PC-3 (cell line): ENCODE measurements around the gene STK39. TPM values are rescaled to one million over a fixed set of nuclear protein-coding genes. Genes with fewer than 3 reads are reported as not detected.

Experiments
- ATAC-seq: fragments of 200-7000 bp; cut with Tn5 transposase; 2 replicates; pipeline ENCODE4 v1.9.1; 2020; ENCODE audit warnings: mild to moderate bottlenecking, moderate library complexity
- BruUV-seq: library from RNA; stranded (reverse); fragments of 400-500 nt; replicated peaks from 2 replicates; lab custom pipeline; 2021; lab: Mats Ljungman, UMichigan
- CTCF ChIA-PET: fragments of 300-600 bp; sonication (Branson Sonifier 250); formaldehyde crosslinking; loops from one replicate; lab custom pipeline; 2022; ENCODE audit warnings: antibody characterized with exemption; lab: Charles Lee
- POLR2A ChIA-PET: fragments of 300-600 bp; sonication (Branson Sonifier 250); formaldehyde crosslinking; loops from one replicate; lab custom pipeline; 2022; ENCODE audit warnings: antibody characterized with exemption; ENCODE audit not compliant: unreplicated experiment; lab: Charles Lee
- DNase-seq: peaks from one replicate; pipeline ENCODE4 v3.0.0-alpha.2; 2015
- H2AFZ ChIP-seq: fragments of 300-600 bp; sonication (generic); 2 replicates; pipeline ENCODE4 v1.6.0; 2016; ENCODE audit warnings: antibody characterized with exemption, low read length
- H3F3A ChIP-seq: fragments of 300-600 bp; sonication (generic); one replicate; pipeline ENCODE4 v1.6.0; 2017; ENCODE audit warnings: antibody characterized with exemption, low read length, control low read depth, mild to moderate bottlenecking; ENCODE audit not compliant: unreplicated experiment
- H3K27ac ChIP-seq: fragments of 300-600 bp; sonication (generic); 2 replicates; pipeline ENCODE4 v1.5.1; 2016; ENCODE audit warnings: mild to moderate bottlenecking, low read length
- H3K27me3 ChIP-seq: fragments of 300-600 bp; sonication (generic); 2 replicates; pipeline ENCODE4 v1.6.1; 2016; ENCODE audit warnings: low read length, mixed read lengths
- H3K36me3 ChIP-seq: fragments of 300-600 bp; sonication (generic); 2 replicates; pipeline ENCODE4 v1.6.1; 2016; ENCODE audit warnings: low read depth, mixed run types, low read length, mixed read lengths
- H3K4me1 ChIP-seq: fragments of 300-600 bp; sonication (generic); 2 replicates; pipeline ENCODE4 v1.5.1; 2016; ENCODE audit warnings: low read length; ENCODE audit not compliant: insufficient read depth
- H3K4me2 ChIP-seq: fragments of 300-600 bp; sonication (generic); 2 replicates; pipeline ENCODE4 v1.6.0; 2016; ENCODE audit warnings: low read length
- H3K4me3 ChIP-seq: fragments of 300-600 bp; sonication (generic); 2 replicates; pipeline ENCODE4 v1.5.1; 2016; ENCODE audit warnings: mild to moderate bottlenecking, low read length, mixed read lengths
- H3K79me2 ChIP-seq: fragments of 300-600 bp; sonication (generic); 2 replicates; pipeline ENCODE4 v1.6.1; 2017; ENCODE audit warnings: low read length, mixed read lengths
- H3K9ac ChIP-seq: fragments of 300-600 bp; sonication (generic); 2 replicates; pipeline ENCODE4 v1.6.0; 2016; ENCODE audit warnings: mild to moderate bottlenecking, low read length
- H3K9me2 ChIP-seq: fragments of 300-600 bp; sonication (generic); replicated peaks from 2 replicates; pipeline ENCODE4 v1.6.1; 2016; ENCODE audit warnings: mixed run types, low read length, mixed read lengths
- H3K9me3 ChIP-seq: fragments of 300-600 bp; sonication (generic); 2 replicates; pipeline ENCODE4 v1.6.1; 2016; ENCODE audit warnings: low read length, mixed read lengths
- H4K20me1 ChIP-seq: fragments of 300-600 bp; sonication (generic); 2 replicates; pipeline ENCODE4 v1.6.1; 2016; ENCODE audit warnings: low read length, mixed read lengths
- EZH2 ChIP-seq: fragments of 300-600 bp; sonication (generic); IDR thresholded peaks from one replicate; pipeline ENCODE4 v1.6.1; 2017; ENCODE audit warnings: antibody characterized with exemption, mild to moderate bottlenecking, low read length; ENCODE audit not compliant: unreplicated experiment
- EZH2phosphoT487 ChIP-seq: fragments of 300-600 bp; sonication (generic); IDR thresholded peaks from 2 replicates; pipeline ENCODE4 v1.6.1; 2018; ENCODE audit warnings: mild to moderate bottlenecking, antibody characterized with exemption, low read length, borderline replicate concordance
- intact Hi-C: fragments of 100-400 bp; cut with micrococcal nuclease; formaldehyde crosslinking; loops from 2 replicates; pipeline ENCODE4 v1.9.0; 2023
- total RNA-seq: library from RNA; depleted of rRNA; stranded (reverse); fragments of >200 nt; gene quantifications from 2 replicates; pipeline ENCODE4 v1.2.3, GENCODE V29; 2014
- TF ChIP-seq, protein P1 (sequence below): fragments of 300-600 bp; sonication (generic); conservative IDR thresholded peaks from 2 replicates; pipeline ENCODE4 v1.5.1; 2017; ENCODE audit warnings: antibody characterized with exemption, low read depth, mild to moderate bottlenecking, low read length

The STK39 gene
- total RNA-seq, 1 experiment from 2014 or later = 17.9 TPM

- Histone ChIP-seq H4K20me1 (no peaks in the 10 kb centered on the region), H3K4me3 (no peak overlapping the region), H3K79me2 (peaks cover 83% of the 10 kb centered on the region), H3K36me3 (0 out of 2 replicates have a peak, but pooled peaks cover 2% of the 10 kb centered on the region), H3K4me1 (peaks cover 54% of the 10 kb centered on the region), H3K27me3 (no peaks in the 10 kb centered on the region), H3K9ac (peak overlapping the region; percentile 82), H3K27ac (peak overlapping the region; percentile 97), H3K9me3 (no peaks in the 10 kb centered on the region), H3K4me2 (peak overlapping the region; percentile 60), H2AFZ (no peak overlapping the region), H3F3A (peaks cover 10% of the 10 kb centered on the region), H3K9me2 (no peaks in the 10 kb centered on the region)
- intact Hi-C loops = loop anchor here (5.0 kb wide), 1 partner anchor 45 kb away; no protein-coding TSS in a partner anchor
- BruUV-seq = no TSS peak
- DNase-seq (no peak), ATAC-seq (peak; percentile 4)
- ChIA-PET POLR2A (interaction anchor here (1.0 kb wide), 1 partner anchor 35 kb away, joined by 3 read pairs; the partner anchor contains the start of gene STK39), CTCF (no interaction called here)
- TF ChIP-seq, protein P1, sequence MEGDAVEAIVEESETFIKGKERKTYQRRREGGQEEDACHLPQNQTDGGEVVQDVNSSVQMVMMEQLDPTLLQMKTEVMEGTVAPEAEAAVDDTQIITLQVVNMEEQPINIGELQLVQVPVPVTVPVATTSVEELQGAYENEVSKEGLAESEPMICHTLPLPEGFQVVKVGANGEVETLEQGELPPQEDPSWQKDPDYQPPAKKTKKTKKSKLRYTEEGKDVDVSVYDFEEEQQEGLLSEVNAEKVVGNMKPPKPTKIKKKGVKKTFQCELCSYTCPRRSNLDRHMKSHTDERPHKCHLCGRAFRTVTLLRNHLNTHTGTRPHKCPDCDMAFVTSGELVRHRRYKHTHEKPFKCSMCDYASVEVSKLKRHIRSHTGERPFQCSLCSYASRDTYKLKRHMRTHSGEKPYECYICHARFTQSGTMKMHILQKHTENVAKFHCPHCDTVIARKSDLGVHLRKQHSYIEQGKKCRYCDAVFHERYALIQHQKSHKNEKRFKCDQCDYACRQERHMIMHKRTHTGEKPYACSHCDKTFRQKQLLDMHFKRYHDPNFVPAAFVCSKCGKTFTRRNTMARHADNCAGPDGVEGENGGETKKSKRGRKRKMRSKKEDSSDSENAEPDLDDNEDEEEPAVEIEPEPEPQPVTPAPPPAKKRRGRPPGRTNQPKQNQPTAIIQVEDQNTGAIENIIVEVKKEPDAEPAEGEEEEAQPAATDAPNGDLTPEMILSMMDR = no peak
- TF ChIP-seq EZH2 = no peak
- TF ChIP-seq EZH2phosphoT487 = no peak
Observed at GRCh38 chr2:168212167-168212566, 35.2 kb downstream of the STK39 start.

- ATAC-seq = peak; percentile 18
- ChIA-PET POLR2A (interaction anchor here (1.0 kb wide), 1 partner anchor 36 kb away, joined by 3 read pairs; the partner anchor contains the start of gene STK39), CTCF (no interaction called here)
- Histone ChIP-seq H3K4me1 (peaks cover 50% of the 10 kb centered on the region), H3K9ac (peak overlapping the region; percentile 82), H2AFZ (no peak overlapping the region), H3K36me3 (0 out of 2 replicates have a peak, but pooled peaks cover 2% of the 10 kb centered on the region), H3K27me3 (no peaks in the 10 kb centered on the region), H3F3A (peaks cover 10% of the 10 kb centered on the region), H3K9me2 (no peaks in the 10 kb centered on the region), H3K9me3 (no peaks in the 10 kb centered on the region), H3K4me3 (no peak overlapping the region), H3K79me2 (peaks cover 83% of the 10 kb centered on the region), H3K4me2 (peak overlapping the region; percentile 60), H3K27ac (peak overlapping the region; percentile 97), H4K20me1 (no peaks in the 10 kb centered on the region)
- BruUV-seq = TSS peak; percentile 94
- TF ChIP-seq EZH2phosphoT487 (no peak), EZH2 (no peak)
- TF ChIP-seq, protein P1 = no peak
- intact Hi-C loops = loop anchor here (1.0 to 5.0 kb wide), 4 partner anchors 35 to 75 kb away; no protein-coding TSS in a partner anchor
- peak; percentile 39 for DNase-seq
Observed at GRCh38 chr2:168211664-168212163, 35.7 kb downstream of the STK39 start.
